Type B pancreatic cell (in vitro differentiated cells): Measurements from ENCODE around the gene PHACTR2. TPM values are rescaled to one million over a fixed set of nuclear protein-coding genes. Genes with fewer than 3 reads are reported as not detected.
"Not testable (repeated sequence)": the region's sequence is repeated elsewhere in the genome, so short reads cannot be mapped to it uniquely, and the experiment has no call there.

Experiments used
- DNase-seq: peaks from one replicate; pipeline ENCODE4 v3.0.0; 2021; ENCODE audit warnings: mixed read lengths; ENCODE audit not compliant: unreplicated experiment; ENCODE audit errors: extremely low spot score
- H3K27ac Mint-ChIP-seq: 2 replicates; pipeline ENCODE4 v1.8.0; 2021; ENCODE audit warnings: mild to moderate bottlenecking, mixed read lengths
- H3K27me3 Mint-ChIP-seq: 2 replicates; pipeline ENCODE4 v1.8.0; 2021; ENCODE audit warnings: mixed read lengths
- H3K36me3 Mint-ChIP-seq: 2 replicates; pipeline ENCODE4 v1.8.0; 2021; ENCODE audit warnings: mixed read lengths
- H3K4me1 Mint-ChIP-seq: one replicate; pipeline ENCODE4 v1.8.0; 2021; ENCODE audit warnings: mixed read lengths; ENCODE audit not compliant: unreplicated experiment
- H3K4me3 Mint-ChIP-seq: 2 replicates; pipeline ENCODE4 v1.8.0; 2021; ENCODE audit warnings: mild to moderate bottlenecking, mixed read lengths
- H3K9me3 Mint-ChIP-seq: 2 replicates; pipeline ENCODE4 v1.8.0; 2021; ENCODE audit warnings: mixed read lengths
- CTCF ChIP-seq: fragments of 200-600 bp; sonication (generic); conservative IDR thresholded peaks from 2 replicates; pipeline ENCODE4 v1.5.0; 2021; ENCODE audit warnings: antibody characterized with exemption, mild to moderate bottlenecking
- total RNA-seq: library from RNA; stranded (reverse); gene quantifications from 2 replicates; pipeline ENCODE4 v1.2.1, GENCODE V29; 2021; ENCODE audit warnings: low replicate concordance

PHACTR2 gene
- total RNA-seq, 1 donor from 2014 or later = 59.2 TPM

DNA sequence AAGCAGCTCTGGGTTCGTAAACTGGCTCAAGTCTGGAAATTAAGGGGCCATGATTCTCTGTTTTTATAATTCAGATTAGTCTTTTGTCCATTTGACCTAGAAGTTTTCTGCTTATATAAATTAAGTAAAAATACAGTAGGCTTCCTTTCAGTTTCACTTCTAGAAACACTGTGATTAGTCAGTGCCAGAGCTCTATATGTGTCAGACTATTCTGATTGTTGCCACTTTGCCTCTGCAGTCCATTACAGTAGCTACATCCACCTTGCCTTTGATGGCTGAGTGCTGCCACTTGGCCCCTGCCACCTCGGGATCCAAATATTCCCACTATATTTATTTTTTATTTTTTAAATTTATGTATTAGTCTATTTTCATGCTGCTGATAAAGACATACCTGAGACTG lies 194.4 kb downstream of the PHACTR2 start:
- H3K27me3 Mint-ChIP-seq = no peaks in the 10 kb centered on the region
- no peak for DNase-seq
- H3K4me3 Mint-ChIP-seq = no peak overlapping the region
- H3K27ac Mint-ChIP-seq = no peak overlapping the region
- TF ChIP-seq CTCF = no peak
- peaks cover 16% of the 10 kb centered on the region for H3K9me3 Mint-ChIP-seq
- peaks cover 10% of the 10 kb centered on the region for H3K36me3 Mint-ChIP-seq
- H3K4me1 Mint-ChIP-seq = no peaks in the 10 kb centered on the region

- H3K36me3 Mint-ChIP-seq, H3K27me3 Mint-ChIP-seq: not testable (repeated sequence)
- peaks cover 16% of the 10 kb centered on the region for H3K9me3 Mint-ChIP-seq
Observed at GRCh38 chr6:143873600-143873999, 195.8 kb downstream of the PHACTR2 start.

DNA sequence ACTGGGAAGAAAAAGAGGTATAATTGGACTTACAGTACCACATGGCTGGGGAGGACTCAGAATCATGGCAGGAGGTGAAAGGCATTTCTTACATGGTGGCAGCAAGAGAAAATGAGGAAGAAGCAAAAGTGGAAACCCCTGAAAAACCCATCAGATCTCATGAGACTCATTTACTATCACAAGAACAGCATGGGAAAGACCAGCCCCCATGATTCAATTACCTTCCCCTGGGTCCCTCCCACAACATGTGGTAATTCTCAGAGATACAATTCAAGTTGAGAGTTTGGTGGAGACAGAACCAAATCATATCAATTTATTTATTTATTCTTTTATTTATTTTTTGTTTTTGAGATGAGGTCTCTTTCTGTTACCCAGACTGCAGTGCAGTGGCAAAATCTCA lies 196.7 kb downstream of the PHACTR2 start:
- not testable (repeated sequence) for H3K4me3 Mint-ChIP-seq

More at GRCh38 chr6:143873600-143873999, 195.8 kb downstream of the PHACTR2 start:
- not testable (repeated sequence) for H3K4me1 Mint-ChIP-seq, H3K27ac Mint-ChIP-seq, DNase-seq, H3K4me3 Mint-ChIP-seq

DNA sequence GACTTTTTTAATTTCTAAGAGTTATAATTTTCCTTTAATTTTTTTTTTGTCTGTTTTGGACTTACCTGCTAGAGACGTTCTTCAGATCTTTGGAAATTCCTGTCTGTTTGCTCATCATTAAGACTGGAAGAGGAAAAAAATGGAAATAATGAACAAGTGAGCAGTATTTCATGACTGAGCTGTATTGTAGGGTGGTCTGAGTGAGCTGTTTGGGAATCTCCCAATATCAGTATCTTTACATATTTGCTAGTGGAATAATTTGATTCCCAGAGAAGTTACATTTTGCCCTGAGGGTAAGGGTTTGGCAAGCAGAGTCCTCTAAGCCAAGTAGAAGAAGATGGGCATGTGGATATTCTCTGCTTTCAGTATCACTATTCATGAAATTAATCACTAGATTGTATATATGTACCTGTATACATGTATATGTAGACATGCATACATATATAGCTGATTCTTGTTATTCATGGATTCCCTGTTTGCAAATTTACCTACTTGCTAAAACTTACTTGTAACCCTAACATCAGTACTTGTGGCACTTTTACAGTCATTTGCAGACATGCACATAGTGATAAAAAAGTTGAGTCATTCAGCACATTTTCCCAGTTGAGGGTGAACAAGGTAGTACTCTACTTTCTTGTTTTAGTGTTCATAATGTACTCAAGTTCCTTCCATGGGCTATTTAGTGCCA lies 200.0 kb downstream of the PHACTR2 start:
- H3K4me1 Mint-ChIP-seq = peaks cover 5% of the 10 kb centered on the region
- H3K27ac Mint-ChIP-seq = no peak overlapping the region
- no peak for TF ChIP-seq CTCF
- DNase-seq = no peak
- no peaks in the 10 kb centered on the region for H3K27me3 Mint-ChIP-seq
- H3K9me3 Mint-ChIP-seq = peaks cover 9% of the 10 kb centered on the region
- no peak overlapping the region for H3K4me3 Mint-ChIP-seq
- H3K36me3 Mint-ChIP-seq = no peaks in the 10 kb centered on the region

More for the DNA sequence above, 196.7 kb downstream of the PHACTR2 start:
- not testable (repeated sequence) for H3K9me3 Mint-ChIP-seq, DNase-seq, H3K27me3 Mint-ChIP-seq, H3K36me3 Mint-ChIP-seq, H3K27ac Mint-ChIP-seq, H3K4me1 Mint-ChIP-seq

GRCh38 chr6:143878272-143878760 lies 200.6 kb downstream of the PHACTR2 start:
- H3K4me3 Mint-ChIP-seq = no peak overlapping the region
- peaks cover 9% of the 10 kb centered on the region for H3K9me3 Mint-ChIP-seq
- no peaks in the 10 kb centered on the region for H3K27me3 Mint-ChIP-seq
- no peak overlapping the region for H3K27ac Mint-ChIP-seq
- DNase-seq = no peak
- no peak for TF ChIP-seq CTCF
- no peaks in the 10 kb centered on the region for H3K36me3 Mint-ChIP-seq
- H3K4me1 Mint-ChIP-seq = peaks cover 5% of the 10 kb centered on the region

DNA sequence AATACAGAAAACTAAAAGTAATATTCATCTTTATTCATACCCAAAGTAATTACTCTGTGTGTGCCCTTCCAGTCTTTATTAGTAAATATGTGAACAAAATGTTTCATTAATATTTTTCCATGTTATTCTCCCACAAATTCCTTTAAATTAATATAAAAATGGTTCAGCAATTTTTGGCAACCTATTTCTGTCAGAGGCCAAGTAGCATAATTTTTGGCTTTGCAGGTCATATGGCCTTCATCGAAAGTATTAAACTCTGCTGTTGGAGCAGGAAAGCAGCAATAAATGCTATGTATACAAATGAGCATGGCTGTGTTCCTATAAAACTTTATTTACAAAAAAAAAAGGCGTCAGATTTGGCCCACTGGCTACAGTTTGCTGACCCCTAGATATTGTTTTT lies 202.6 kb downstream of the PHACTR2 start:
- Mint-ChIP-seq H3K27me3 (no peaks in the 10 kb centered on the region), H3K9me3 (peaks cover 6% of the 10 kb centered on the region), H3K36me3 (no peaks in the 10 kb centered on the region), H3K4me1 (peaks cover 10% of the 10 kb centered on the region), H3K4me3 (no peak overlapping the region), H3K27ac (no peak overlapping the region)
- no peak for TF ChIP-seq CTCF
- DNase-seq = no peak

Other genes starting within 250 kb of the PHACTR2 start
- 5.2 and 10.3 TPM in 2 replicates for gene ADAT2, start 227.3 kb upstream of the PHACTR2 start, total RNA-seq
- 12.8 and 13.1 TPM in 2 replicates for gene PEX3, start 227.2 kb upstream of the PHACTR2 start, total RNA-seq
- 48.0 and 71.9 TPM in 2 replicates for gene FUCA2, start 166.2 kb upstream of the PHACTR2 start, total RNA-seq
- gene LTV1, start 165.4 kb downstream of the PHACTR2 start, total RNA-seq = 18.7 and 24.2 TPM in 2 replicates
- gene ZC2HC1B, start 186.5 kb downstream of the PHACTR2 start, total RNA-seq = 0.34 TPM in 1 of 2 replicates, not detected in the other